Stimulated activated naive B cell treated with anti-CD40 and anti-IgM and Interleukin-4, amounts not matched to agents 10 μg/mL and 1 μg/mL and 100 μg/mL, for 72 hours (primary cell): Measurements from ENCODE around the gene CREBBP.

Experiments
- ATAC-seq, 2 donors: fragments of 150-1000 bp; cut with Tn5 transposase; replicated peaks; 2 replicates each; pipeline ENCODE4 v1.10.0; 2021; ENCODE audit warnings: moderate library complexity in 1 of 2
- DNase-seq: peaks from one replicate; pipeline ENCODE4 v3.0.0; 2021
- H3K27ac Mint-ChIP-seq: one replicate; pipeline ENCODE4 v1.8.0; 2022; ENCODE audit warnings: mild to moderate bottlenecking, mixed read lengths
- H3K27me3 Mint-ChIP-seq, 2 donors: one replicate each; pipeline ENCODE4 v1.8.0; 2022; ENCODE audit warnings: mixed read lengths in 2 of 2
- H3K36me3 Mint-ChIP-seq, 2 donors: one replicate each; pipeline ENCODE4 v1.8.0; 2022; ENCODE audit warnings: mixed read lengths in 2 of 2, mild to moderate bottlenecking in 1 of 2
- H3K4me1 Mint-ChIP-seq, 2 donors: one replicate each; pipeline ENCODE4 v1.8.0; 2022; ENCODE audit warnings: mixed read lengths in 2 of 2, mild to moderate bottlenecking in 1 of 2
- H3K4me3 Mint-ChIP-seq, 2 donors: one replicate each; pipeline ENCODE4 v1.8.0; 2022; ENCODE audit warnings: mild to moderate bottlenecking in 2 of 2, mixed read lengths in 2 of 2, moderate library complexity in 1 of 2
- H3K9me3 Mint-ChIP-seq, 2 donors: one replicate each; pipeline ENCODE4 v1.8.0; 2022; ENCODE audit warnings: mixed read lengths in 2 of 2, mild to moderate bottlenecking in 1 of 2

CREBBP gene

GRCh38 chr16:3797473-3797872 is 83.0 kb downstream of the CREBBP start:
- ATAC-seq, result no peak
- no peaks in the 10 kb centered on the region for H3K9me3 Mint-ChIP-seq
- H3K36me3 Mint-ChIP-seq, result peaks cover 17 to 35% of the 10 kb centered on the region in 2 donors
- peak overlapping the region; percentile 37 for H3K27ac Mint-ChIP-seq
- H3K4me3 Mint-ChIP-seq, result peak overlapping the region in 1 of 2 donors; percentile 21
- H3K27me3 Mint-ChIP-seq, result no peaks in the 10 kb centered on the region
- no peak for DNase-seq
- H3K4me1 Mint-ChIP-seq, result peaks cover 32 to 79% of the 10 kb centered on the region in 2 donors

- H3K27me3 Mint-ChIP-seq, result no peaks in the 10 kb centered on the region
- DNase-seq, result no peak
- no peak overlapping the region for H3K4me3 Mint-ChIP-seq
- no peak for ATAC-seq
- H3K9me3 Mint-ChIP-seq, result no peaks in the 10 kb centered on the region
- peak overlapping the region; percentile 83 for H3K27ac Mint-ChIP-seq
- peaks cover 30 to 81% of the 10 kb centered on the region in 2 donors for H3K4me1 Mint-ChIP-seq
- H3K36me3 Mint-ChIP-seq, result peaks cover 29 to 35% of the 10 kb centered on the region in 2 donors
These were observed 87.3 kb downstream of the CREBBP start for GRCh38 chr16:3793161-3793576.

- ATAC-seq, result peak; percentile 44 to 66
- Mint-ChIP-seq H3K36me3 (peaks cover 29 to 35% of the 10 kb centered on the region in 2 donors), H3K4me1 (peaks cover 30 to 81% of the 10 kb centered on the region in 2 donors), H3K27ac (peak overlapping the region; percentile 83), H3K9me3 (no peaks in the 10 kb centered on the region), H3K27me3 (no peaks in the 10 kb centered on the region), H3K4me3 (peak overlapping the region; percentile 9 to 34)
- peak; percentile 9 for DNase-seq
These were observed 88.0 kb downstream of the CREBBP start for GRCh38 chr16:3792472-3793012.

GRCh38 chr16:3791701-3792100 is 88.8 kb downstream of the CREBBP start:
- H3K4me1 Mint-ChIP-seq, result peaks cover 30 to 79% of the 10 kb centered on the region in 2 donors
- ATAC-seq, result no peak
- peak overlapping the region; percentile 44 for H3K27ac Mint-ChIP-seq
- H3K27me3 Mint-ChIP-seq, result no peaks in the 10 kb centered on the region
- no peak for DNase-seq
- peaks cover 29 to 35% of the 10 kb centered on the region in 2 donors for H3K36me3 Mint-ChIP-seq
- no peaks in the 10 kb centered on the region for H3K9me3 Mint-ChIP-seq
- no peak overlapping the region for H3K4me3 Mint-ChIP-seq

- H3K4me3 Mint-ChIP-seq, result peak overlapping the region in 1 of 2 donors; percentile 43
- peak; percentile 50 for ATAC-seq
- peaks cover 31 to 63% of the 10 kb centered on the region in 2 donors for H3K4me1 Mint-ChIP-seq
- no peaks in the 10 kb centered on the region for H3K9me3 Mint-ChIP-seq
- DNase-seq, result no peak
- no peaks in the 10 kb centered on the region for H3K27me3 Mint-ChIP-seq
- H3K27ac Mint-ChIP-seq, result peak overlapping the region; percentile 86
- H3K36me3 Mint-ChIP-seq, result peaks cover 37 to 44% of the 10 kb centered on the region in 2 donors
These were observed 91.0 kb downstream of the CREBBP start for GRCh38 chr16:3789375-3790099.

- Mint-ChIP-seq H3K9me3 (no peaks in the 10 kb centered on the region), H3K36me3 (peaks cover 37 to 51% of the 10 kb centered on the region in 2 donors), H3K4me3 (peak overlapping the region; percentile 6 to 57), H3K27me3 (no peaks in the 10 kb centered on the region), H3K4me1 (peaks cover 34 to 64% of the 10 kb centered on the region in 2 donors), H3K27ac (peak overlapping the region; percentile 86)
- ATAC-seq (no peak), DNase-seq (no peak)
These were observed 91.7 kb downstream of the CREBBP start for GRCh38 chr16:3788711-3789374.

GRCh38 chr16:3787924-3788661 is 92.4 kb downstream of the CREBBP start:
- H3K9me3 Mint-ChIP-seq, result no peaks in the 10 kb centered on the region
- no peaks in the 10 kb centered on the region for H3K27me3 Mint-ChIP-seq
- peaks cover 40 to 51% of the 10 kb centered on the region in 2 donors for H3K36me3 Mint-ChIP-seq
- H3K4me3 Mint-ChIP-seq, result peak overlapping the region; percentile 53 to 57
- peak overlapping the region; percentile 82 for H3K27ac Mint-ChIP-seq
- ATAC-seq (peak; percentile 88 to 94), DNase-seq (peak; percentile 71)
- peaks cover 38 to 67% of the 10 kb centered on the region in 2 donors for H3K4me1 Mint-ChIP-seq

GRCh38 chr16:3785413-3785812 is 95.1 kb downstream of the CREBBP start:
- H3K27me3 Mint-ChIP-seq, result no peaks in the 10 kb centered on the region
- ATAC-seq (no peak), DNase-seq (no peak)
- H3K9me3 Mint-ChIP-seq, result no peaks in the 10 kb centered on the region
- H3K36me3 Mint-ChIP-seq, result peaks cover 25 to 34% of the 10 kb centered on the region in 2 donors
- no peak overlapping the region for H3K27ac Mint-ChIP-seq
- no peak overlapping the region for H3K4me3 Mint-ChIP-seq
- peaks cover 28 to 48% of the 10 kb centered on the region in 2 donors for H3K4me1 Mint-ChIP-seq

- no peak overlapping the region for H3K4me3 Mint-ChIP-seq
- peaks cover 25 to 29% of the 10 kb centered on the region in 2 donors for H3K36me3 Mint-ChIP-seq
- no peak for DNase-seq
- no peaks in the 10 kb centered on the region for H3K9me3 Mint-ChIP-seq
- H3K27ac Mint-ChIP-seq, result peak overlapping the region; percentile 49
- peaks cover 20 to 29% of the 10 kb centered on the region in 2 donors for H3K4me1 Mint-ChIP-seq
- no peak for ATAC-seq
- no peaks in the 10 kb centered on the region for H3K27me3 Mint-ChIP-seq
These were observed 97.0 kb downstream of the CREBBP start for GRCh38 chr16:3783516-3783915.

- no peak for DNase-seq
- Mint-ChIP-seq H3K27me3 (no peaks in the 10 kb centered on the region), H3K9me3 (no peaks in the 10 kb centered on the region), H3K4me3 (no peak overlapping the region), H3K36me3 (peaks cover 24 to 29% of the 10 kb centered on the region in 2 donors), H3K4me1 (peaks cover 12 to 20% of the 10 kb centered on the region in 2 donors), H3K27ac (no peak overlapping the region)
- no peak for ATAC-seq
These were observed 97.9 kb downstream of the CREBBP start for GRCh38 chr16:3782566-3782965.

- no peak for ATAC-seq
- Mint-ChIP-seq H3K27me3 (no peaks in the 10 kb centered on the region), H3K4me3 (no peak overlapping the region), H3K27ac (peak overlapping the region; percentile 20), H3K4me1 (peaks cover 12 to 16% of the 10 kb centered on the region in 2 donors), H3K9me3 (no peaks in the 10 kb centered on the region), H3K36me3 (peaks cover 31 to 36% of the 10 kb centered on the region in 2 donors)
- no peak for DNase-seq
These were observed 99.1 kb downstream of the CREBBP start for GRCh38 chr16:3781421-3781820.

GRCh38 chr16:3780570-3780969 is 99.9 kb downstream of the CREBBP start:
- DNase-seq, result no peak
- H3K36me3 Mint-ChIP-seq, result peaks cover 32 to 36% of the 10 kb centered on the region in 2 donors
- peaks cover 12 to 16% of the 10 kb centered on the region in 2 donors for H3K4me1 Mint-ChIP-seq
- peak; percentile 72 to 81 for ATAC-seq
- H3K27me3 Mint-ChIP-seq, result no peaks in the 10 kb centered on the region
- H3K27ac Mint-ChIP-seq, result peak overlapping the region; percentile 38
- H3K9me3 Mint-ChIP-seq, result no peaks in the 10 kb centered on the region
- H3K4me3 Mint-ChIP-seq, result no peak overlapping the region

GRCh38 chr16:3776316-3776715 is 104.2 kb downstream of the CREBBP start:
- H3K36me3 Mint-ChIP-seq, result peaks cover 32 to 40% of the 10 kb centered on the region in 2 donors
- peaks cover 0 to 5% of the 10 kb centered on the region in 2 donors for H3K4me1 Mint-ChIP-seq
- H3K27me3 Mint-ChIP-seq, result no peaks in the 10 kb centered on the region
- no peak for DNase-seq
- H3K4me3 Mint-ChIP-seq, result no peak overlapping the region
- no peak for ATAC-seq
- H3K9me3 Mint-ChIP-seq, result no peaks in the 10 kb centered on the region
- peak overlapping the region; percentile 47 for H3K27ac Mint-ChIP-seq

- H3K27ac Mint-ChIP-seq, result peak overlapping the region; percentile 1
- H3K36me3 Mint-ChIP-seq, result peaks cover 35 to 44% of the 10 kb centered on the region in 2 donors
- no peak for ATAC-seq
- H3K27me3 Mint-ChIP-seq, result no peaks in the 10 kb centered on the region
- H3K9me3 Mint-ChIP-seq, result no peaks in the 10 kb centered on the region
- no peak overlapping the region for H3K4me3 Mint-ChIP-seq
- peaks cover 0 to 5% of the 10 kb centered on the region in 2 donors for H3K4me1 Mint-ChIP-seq
- no peak for DNase-seq
These were observed 105.7 kb downstream of the CREBBP start for GRCh38 chr16:3774819-3775218.
